ENCODE results near the gene NT5M. TPM values are rescaled to one million over a fixed set of nuclear protein-coding genes. Genes with fewer than 3 reads are reported as not detected.

NT5M gene
- total RNA-seq, 2 donors from 2014 or later, result 1.2 to 1.3 TPM

DNA sequence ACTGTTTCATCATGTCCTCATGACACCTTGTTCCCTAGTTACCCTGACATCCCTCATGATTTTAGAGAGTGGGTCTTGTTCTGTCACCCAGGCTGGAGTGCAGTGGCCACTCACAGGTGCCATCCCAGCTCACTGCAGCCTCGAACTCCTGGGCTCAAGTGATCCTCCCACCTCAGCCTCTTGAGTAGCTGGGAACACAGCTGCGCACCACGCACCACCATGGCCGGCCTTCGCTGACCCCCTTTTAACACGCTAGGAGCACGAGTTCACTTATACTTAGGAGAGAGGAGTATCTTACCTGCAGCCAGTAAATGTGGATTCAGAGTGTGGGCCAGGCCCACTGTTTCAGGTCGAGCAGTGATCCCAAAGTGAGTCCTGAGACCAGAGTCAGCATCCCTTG, 21.4 kb downstream of the NT5M start:
- Histone ChIP-seq H3K4me1 (no peaks in the 10 kb centered on the region), H3K9ac (ENCODE audit: low read depth in 2 of 2, low read length in 2 of 2) (no peak overlapping the region), H3K27ac (no peak overlapping the region), H3K36me3 (no peaks in the 10 kb centered on the region), H3K27me3 (no peaks in the 10 kb centered on the region), H3K9me3 (no peaks in the 10 kb centered on the region), H3K4me3 (no peak overlapping the region)
- TF ChIP-seq, protein P1, sequence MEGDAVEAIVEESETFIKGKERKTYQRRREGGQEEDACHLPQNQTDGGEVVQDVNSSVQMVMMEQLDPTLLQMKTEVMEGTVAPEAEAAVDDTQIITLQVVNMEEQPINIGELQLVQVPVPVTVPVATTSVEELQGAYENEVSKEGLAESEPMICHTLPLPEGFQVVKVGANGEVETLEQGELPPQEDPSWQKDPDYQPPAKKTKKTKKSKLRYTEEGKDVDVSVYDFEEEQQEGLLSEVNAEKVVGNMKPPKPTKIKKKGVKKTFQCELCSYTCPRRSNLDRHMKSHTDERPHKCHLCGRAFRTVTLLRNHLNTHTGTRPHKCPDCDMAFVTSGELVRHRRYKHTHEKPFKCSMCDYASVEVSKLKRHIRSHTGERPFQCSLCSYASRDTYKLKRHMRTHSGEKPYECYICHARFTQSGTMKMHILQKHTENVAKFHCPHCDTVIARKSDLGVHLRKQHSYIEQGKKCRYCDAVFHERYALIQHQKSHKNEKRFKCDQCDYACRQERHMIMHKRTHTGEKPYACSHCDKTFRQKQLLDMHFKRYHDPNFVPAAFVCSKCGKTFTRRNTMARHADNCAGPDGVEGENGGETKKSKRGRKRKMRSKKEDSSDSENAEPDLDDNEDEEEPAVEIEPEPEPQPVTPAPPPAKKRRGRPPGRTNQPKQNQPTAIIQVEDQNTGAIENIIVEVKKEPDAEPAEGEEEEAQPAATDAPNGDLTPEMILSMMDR (IDR thresholded peaks at IDR 0.05), result no peak
- no peak for DNase-seq
- intact Hi-C loops (cut with DNase I), result no loop called here

DNA sequence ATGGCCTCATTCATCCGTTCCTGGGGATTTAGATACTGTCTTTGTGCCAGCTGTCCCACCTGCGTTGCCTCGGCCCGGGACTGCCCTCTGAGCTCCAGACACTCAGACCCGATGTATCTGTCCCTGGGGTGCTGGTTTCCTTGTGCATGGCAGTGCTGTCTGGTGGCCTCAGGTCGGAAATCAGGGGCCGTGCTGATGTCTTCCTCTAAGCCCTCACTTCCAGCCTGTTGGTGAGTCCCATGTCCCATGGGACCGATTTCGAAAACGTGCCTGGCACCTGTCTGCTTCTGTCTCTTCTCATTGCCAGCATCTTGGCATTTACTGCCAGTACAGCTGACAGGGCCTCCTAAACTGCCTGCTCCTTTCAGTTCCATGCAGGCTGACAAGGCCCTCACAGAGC, 22.1 kb downstream of the NT5M start:
- H3K36me3 ChIP-seq, result no peaks in the 10 kb centered on the region
- intact Hi-C loops (cut with DNase I), result no loop called here
- no peak overlapping the region for H3K4me3 ChIP-seq
- no peaks in the 10 kb centered on the region for H3K4me1 ChIP-seq
- H3K9ac ChIP-seq (ENCODE audit: low read depth in 2 of 2, low read length in 2 of 2), result no peak overlapping the region
- H3K9me3 ChIP-seq, result no peaks in the 10 kb centered on the region
- H3K27ac ChIP-seq, result no peak overlapping the region
- TF ChIP-seq, protein P1 (IDR thresholded peaks at IDR 0.05), result no peak
- H3K27me3 ChIP-seq, result no peaks in the 10 kb centered on the region
- no peak for DNase-seq

DNA sequence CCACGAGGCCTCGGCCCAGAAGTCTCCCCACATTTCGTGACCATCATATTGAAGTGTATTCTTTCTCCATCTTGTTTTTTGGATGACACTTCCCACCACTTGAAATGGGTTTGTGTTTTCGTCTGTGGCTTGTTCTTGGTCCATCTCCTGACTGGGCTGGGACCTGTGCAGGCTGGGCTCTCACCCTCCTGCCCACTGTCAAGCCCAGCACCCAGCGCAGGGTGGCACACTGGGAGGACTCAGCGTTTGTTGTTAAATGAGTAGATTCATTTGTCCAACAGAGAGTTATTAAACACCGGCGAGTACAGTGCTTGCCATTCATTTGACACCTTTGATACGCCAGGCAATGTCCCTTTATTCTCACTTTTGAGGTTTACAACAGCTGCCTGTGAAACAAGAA, 22.6 kb downstream of the NT5M start:
- no peak for DNase-seq
- TF ChIP-seq, protein P1 (IDR thresholded peaks at IDR 0.05), result no peak

DNA sequence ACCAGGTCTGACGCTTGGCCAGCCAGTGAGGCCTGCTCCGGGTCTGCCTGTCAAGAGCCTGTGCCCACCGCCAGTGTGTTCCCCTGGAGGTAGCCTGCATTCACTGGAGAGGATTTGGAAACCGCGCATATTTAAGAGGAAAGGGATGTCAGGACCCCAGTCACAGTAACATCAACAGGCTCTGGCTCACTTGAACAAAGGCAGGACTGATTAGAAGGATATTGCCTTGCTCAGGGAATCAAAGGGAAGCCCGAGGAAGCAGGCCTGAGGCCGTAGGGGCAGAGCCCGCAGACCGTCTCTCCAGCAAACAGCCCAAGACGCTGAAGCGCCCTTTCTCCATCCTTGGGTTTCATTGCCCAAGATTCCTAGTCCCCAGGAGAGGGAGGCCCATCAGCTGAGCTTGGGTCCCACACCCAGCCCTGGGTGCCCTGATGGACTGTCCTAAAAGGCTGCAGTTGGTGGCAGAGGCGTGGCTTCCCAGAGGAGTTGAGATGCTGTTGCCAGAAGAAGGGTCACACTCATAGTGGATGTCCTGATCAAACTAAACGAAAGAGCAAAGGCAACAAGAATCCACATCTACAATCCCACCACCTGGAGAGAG, 23.2 kb downstream of the NT5M start:
- DNase-seq, result no peak

More for the DNA sequence above, 22.6 kb downstream of the NT5M start:
- Histone ChIP-seq H3K4me3 (no peak overlapping the region), H3K36me3 (no peaks in the 10 kb centered on the region), H3K27ac (no peak overlapping the region), H3K9me3 (no peaks in the 10 kb centered on the region), H3K9ac (ENCODE audit: low read depth in 2 of 2, low read length in 2 of 2) (no peak overlapping the region), H3K4me1 (no peaks in the 10 kb centered on the region), H3K27me3 (no peaks in the 10 kb centered on the region)
- intact Hi-C loops (cut with DNase I), result no loop called here

DNA sequence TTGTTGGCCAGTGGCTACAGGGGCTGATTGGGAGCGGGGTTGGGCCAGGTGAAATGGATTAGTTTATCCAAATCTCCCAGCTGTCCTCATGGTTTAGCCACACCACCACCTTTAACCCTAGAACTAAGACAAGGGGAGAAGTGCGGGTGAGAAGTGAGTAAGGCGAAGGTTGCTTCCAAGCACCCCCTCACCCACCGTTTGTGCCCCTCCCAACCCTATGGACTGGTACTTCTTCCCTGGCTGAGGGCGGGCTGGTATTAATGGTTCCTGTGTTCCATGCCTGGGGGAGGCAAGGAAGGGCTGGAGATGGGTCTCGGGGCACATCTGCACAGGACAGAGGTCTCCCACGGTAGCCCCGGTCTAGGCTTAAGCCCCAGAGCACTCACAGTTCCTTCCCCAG, 25.1 kb downstream of the NT5M start:
- no peak overlapping the region for H3K4me3 ChIP-seq
- H3K36me3 ChIP-seq, result no peaks in the 10 kb centered on the region
- no peaks in the 10 kb centered on the region for H3K9me3 ChIP-seq
- intact Hi-C loops (cut with DNase I), result no loop called here
- H3K9ac ChIP-seq (ENCODE audit: low read depth in 2 of 2, low read length in 2 of 2), result no peak overlapping the region
- H3K27me3 ChIP-seq, result no peaks in the 10 kb centered on the region
- H3K4me1 ChIP-seq, result no peaks in the 10 kb centered on the region
- H3K27ac ChIP-seq, result no peak overlapping the region
- no peak for DNase-seq
- TF ChIP-seq, protein P1 (IDR thresholded peaks at IDR 0.05), result no peak

More for the DNA sequence above, 23.2 kb downstream of the NT5M start:
- Histone ChIP-seq H3K4me1 (no peaks in the 10 kb centered on the region), H3K9ac (ENCODE audit: low read depth in 2 of 2, low read length in 2 of 2) (no peak overlapping the region), H3K27ac (no peak overlapping the region), H3K4me3 (no peak overlapping the region), H3K36me3 (no peaks in the 10 kb centered on the region), H3K9me3 (no peaks in the 10 kb centered on the region), H3K27me3 (no peaks in the 10 kb centered on the region)
- intact Hi-C loops (cut with DNase I), result no loop called here
- TF ChIP-seq, protein P1 (IDR thresholded peaks at IDR 0.05), result no peak

Data from colonic mucosa (tissue), 4 donors.